A549 (cell line): ENCODE measurements around the gene TIMP3.

Experiments
- CEBPB ChIP-seq, 2 experiments: fragments of >200 bp in 1 of 2; sonication (Bioruptor Twin) in 1 of 2; formaldehyde crosslinking in 1 of 2; IDR thresholded peaks; 2 replicates each; pipeline ENCODE4 v1.6.1; 2012 to 2016
- KDM1A ChIP-seq: fragments of 200-600 bp; sonication (generic); IDR thresholded peaks from 2 replicates; pipeline ENCODE4 v1.6.1; 2016; ENCODE audit warnings: low read depth, mild to moderate bottlenecking
- RAD21 ChIP-seq, 2 experiments: fragments of >200 bp in 1 of 2; sonication (Bioruptor Twin) in 1 of 2; formaldehyde crosslinking in 1 of 2; IDR thresholded peaks in 1 of 2; conservative IDR thresholded peaks in 1 of 2; 2 replicates in 1 of 2; 3 replicates in 1 of 2; pipeline ENCODE4 v1.6.1; 2012 to 2018; ENCODE audit warnings: inconsistent platforms in 1 of 2
- TF ChIP-seq, protein P1 (sequence below): fragments of >200 bp; sonication (Bioruptor Twin); formaldehyde crosslinking; IDR thresholded peaks from 3 replicates; pipeline ENCODE4 v1.5.1; 2016

DNA sequence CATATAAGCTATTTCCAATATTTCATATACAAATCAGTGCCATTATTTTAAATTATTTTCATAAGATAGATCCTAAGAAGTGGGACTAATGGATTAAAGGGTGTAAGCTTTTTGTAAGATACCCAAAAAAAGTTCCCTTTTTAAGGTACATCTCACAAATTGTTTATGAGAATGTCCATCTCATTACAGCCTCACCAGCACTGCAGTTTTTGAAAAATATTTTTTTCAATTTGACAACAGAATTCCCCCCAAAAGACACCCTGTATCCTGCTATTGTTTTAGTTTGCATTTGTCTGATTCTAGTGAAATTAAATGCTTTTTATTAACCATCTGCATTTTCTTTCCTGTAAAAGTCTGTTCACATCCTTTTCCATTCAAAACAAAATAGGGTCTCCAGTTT lies 69.0 kb downstream of the TIMP3 start:
- TF ChIP-seq RAD21 (conservative IDR thresholded peaks at IDR 0.05 in 1 of 2, IDR thresholded peaks at IDR 0.05 in 1 of 2): no peak
- TF ChIP-seq, protein P1, sequence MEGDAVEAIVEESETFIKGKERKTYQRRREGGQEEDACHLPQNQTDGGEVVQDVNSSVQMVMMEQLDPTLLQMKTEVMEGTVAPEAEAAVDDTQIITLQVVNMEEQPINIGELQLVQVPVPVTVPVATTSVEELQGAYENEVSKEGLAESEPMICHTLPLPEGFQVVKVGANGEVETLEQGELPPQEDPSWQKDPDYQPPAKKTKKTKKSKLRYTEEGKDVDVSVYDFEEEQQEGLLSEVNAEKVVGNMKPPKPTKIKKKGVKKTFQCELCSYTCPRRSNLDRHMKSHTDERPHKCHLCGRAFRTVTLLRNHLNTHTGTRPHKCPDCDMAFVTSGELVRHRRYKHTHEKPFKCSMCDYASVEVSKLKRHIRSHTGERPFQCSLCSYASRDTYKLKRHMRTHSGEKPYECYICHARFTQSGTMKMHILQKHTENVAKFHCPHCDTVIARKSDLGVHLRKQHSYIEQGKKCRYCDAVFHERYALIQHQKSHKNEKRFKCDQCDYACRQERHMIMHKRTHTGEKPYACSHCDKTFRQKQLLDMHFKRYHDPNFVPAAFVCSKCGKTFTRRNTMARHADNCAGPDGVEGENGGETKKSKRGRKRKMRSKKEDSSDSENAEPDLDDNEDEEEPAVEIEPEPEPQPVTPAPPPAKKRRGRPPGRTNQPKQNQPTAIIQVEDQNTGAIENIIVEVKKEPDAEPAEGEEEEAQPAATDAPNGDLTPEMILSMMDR: no peak
- TF ChIP-seq KDM1A: no peak
- TF ChIP-seq CEBPB (IDR thresholded peaks at IDR 0.05): no peak
